GM23248 (cell line): ENCODE results near the gene RAB3IL1. TPM values are rescaled to one million over a fixed set of nuclear protein-coding genes. Genes with fewer than 3 reads are reported as not detected.

Experiments used
- DNase-seq: peaks from one replicate; pipeline ENCODE4 v3.0.0-alpha.2; 2015
- H2AFZ ChIP-seq: fragments of 200-600 bp; sonication (generic); 2 replicates; pipeline ENCODE4 v1.6.1; 2016; ENCODE audit warnings: antibody characterized with exemption
- H3F3A ChIP-seq: fragments of 200-600 bp; sonication (generic); 2 replicates; pipeline ENCODE4 v1.6.1; 2016; ENCODE audit warnings: mild to moderate bottlenecking, antibody characterized with exemption, mixed run types; ENCODE audit not compliant: insufficient read depth
- H3K27ac ChIP-seq: fragments of 200-600 bp; sonication (generic); 2 replicates; pipeline ENCODE4 v1.5.1; 2016; ENCODE audit warnings: mild to moderate bottlenecking
- H3K27me3 ChIP-seq: fragments of 200-600 bp; sonication (generic); replicated peaks from 2 replicates; pipeline ENCODE4 v1.6.1; 2016; ENCODE audit warnings: mild to moderate bottlenecking; ENCODE audit not compliant: insufficient read depth
- H3K36me3 ChIP-seq: fragments of 200-600 bp; sonication (generic); 2 replicates; pipeline ENCODE4 v1.6.1; 2016; ENCODE audit warnings: low read depth, mild to moderate bottlenecking
- H3K4me1 ChIP-seq: fragments of 200-600 bp; sonication (generic); 2 replicates; pipeline ENCODE4 v1.6.1; 2016; ENCODE audit warnings: mild to moderate bottlenecking; ENCODE audit not compliant: insufficient read depth
- H3K4me2 ChIP-seq: fragments of 200-600 bp; sonication (generic); one replicate; pipeline ENCODE4 v1.6.1; 2016; ENCODE audit warnings: mild to moderate bottlenecking; ENCODE audit not compliant: unreplicated experiment
- H3K4me3 ChIP-seq: fragments of 200-600 bp; sonication (generic); 2 replicates; pipeline ENCODE4 v1.5.1; 2016; ENCODE audit warnings: mild to moderate bottlenecking
- H3K79me2 ChIP-seq: fragments of 200-600 bp; sonication (generic); 2 replicates; pipeline ENCODE4 v1.6.1; 2016; ENCODE audit warnings: mild to moderate bottlenecking; ENCODE audit not compliant: insufficient read depth
- H3K9ac ChIP-seq: fragments of 200-600 bp; sonication (generic); 2 replicates; pipeline ENCODE4 v1.6.1; 2016; ENCODE audit warnings: mild to moderate bottlenecking
- H3K9me2 ChIP-seq: fragments of 200-600 bp; sonication (generic); 2 replicates; pipeline ENCODE4 v1.6.1; 2016; ENCODE audit warnings: mixed run types, mild to moderate bottlenecking, moderate library complexity; ENCODE audit not compliant: insufficient read depth
- H3K9me3 ChIP-seq: fragments of 200-600 bp; sonication (generic); one replicate; pipeline ENCODE4 v1.6.1; 2017; ENCODE audit warnings: low read depth
- H4K20me1 ChIP-seq: fragments of 200-600 bp; sonication (generic); 2 replicates; pipeline ENCODE4 v1.6.0; 2016; ENCODE audit not compliant: insufficient read depth
- EZH2 ChIP-seq: fragments of 200-600 bp; sonication (generic); IDR thresholded peaks from 2 replicates; pipeline ENCODE4 v1.6.1; 2018; ENCODE audit warnings: antibody characterized with exemption, mild to moderate bottlenecking; ENCODE audit not compliant: insufficient read depth, poor library complexity, severe bottlenecking
- EZH2phosphoT487 ChIP-seq: fragments of 200-600 bp; sonication (generic); IDR thresholded peaks from 2 replicates; pipeline ENCODE4 v1.6.1; 2018; ENCODE audit warnings: antibody characterized with exemption, moderate library complexity, mild to moderate bottlenecking, low read depth; ENCODE audit not compliant: insufficient read depth
- WGBS, 2 experiments: methylation state at CpG; one replicate each; pipeline ENCODE4 v1.1.6; 2015 to 2017; ENCODE audit warnings: low lambda C conversion rate in 2 of 2, low coverage in 1 of 2; ENCODE audit errors: missing lambda C conversion rate in 2 of 2; 5-methylcytosine and 5-hydroxymethylcytosine counted together
- in situ Hi-C: fragments of 300-500 bp; cut with MboI; formaldehyde crosslinking; loops from 2 replicates; pipeline ENCODE4 v1.15.0; 2020
- polyA plus RNA-seq: library from polyadenylated mRNA; unstranded; fragments of >200 nt; fragmentation: Nextera tagmentation; extraction: Ambion mirVana; gene quantifications from 2 replicates; pipeline ENCODE4 v1.2.1, GENCODE V29; 2016
- total RNA-seq: library from RNA; depleted of rRNA; stranded (reverse); fragments of >200 nt; shearing (Covaris generic); gene quantifications from 2 replicates; pipeline ENCODE4 v1.2.3, GENCODE V29; 2014

RAB3IL1 gene
- total and polyA plus RNA-seq, 2 experiments from 2014 or later: 3.3 to 6.6 TPM

GRCh38 chr11:61957021-61957770 is 39.8 kb upstream of the RAB3IL1 start:
- no peak overlapping the region for H3K27ac ChIP-seq
- no peak overlapping the region for H3K9ac ChIP-seq
- H3F3A ChIP-seq: peaks cover 30% of the 10 kb centered on the region
- no peak for DNase-seq
- no peaks in the 10 kb centered on the region for H3K27me3 ChIP-seq
- H3K4me2 ChIP-seq: no peak overlapping the region
- H3K4me1 ChIP-seq: peaks cover 18% of the 10 kb centered on the region
- no peaks in the 10 kb centered on the region for H3K79me2 ChIP-seq
- no peaks in the 10 kb centered on the region for H3K9me3 ChIP-seq
- 0 out of 2 replicates have a peak, but pooled peaks cover 4% of the 10 kb centered on the region for H3K36me3 ChIP-seq
- no peak for TF ChIP-seq EZH2phosphoT487
- no peak for TF ChIP-seq EZH2
- in situ Hi-C loops: no loop called here
- no peak overlapping the region for H3K4me3 ChIP-seq
- WGBS, 2 experiments: 95 to 96% methylated on average over 6 to 7 of the region's 7 CpGs
- H2AFZ ChIP-seq: no peak overlapping the region
- H4K20me1 ChIP-seq: no peaks in the 10 kb centered on the region
- H3K9me2 ChIP-seq: no peaks in the 10 kb centered on the region

GRCh38 chr11:61956191-61957020 is 39.0 kb upstream of the RAB3IL1 start:
- H3K36me3 ChIP-seq: 0 out of 2 replicates have a peak, but pooled peaks cover 4% of the 10 kb centered on the region
- WGBS, 2 experiments: 91 to 92% methylated on average over 19 to 20 of the region's 20 CpGs
- no peak overlapping the region for H3K27ac ChIP-seq
- H2AFZ ChIP-seq: no peak overlapping the region
- no peaks in the 10 kb centered on the region for H3K27me3 ChIP-seq
- H4K20me1 ChIP-seq: no peaks in the 10 kb centered on the region
- peaks cover 11% of the 10 kb centered on the region for H3K4me1 ChIP-seq
- no peak for DNase-seq
- peak overlapping the region; percentile 61 for H3K4me3 ChIP-seq
- in situ Hi-C loops: no loop called here
- H3K79me2 ChIP-seq: no peaks in the 10 kb centered on the region
- H3F3A ChIP-seq: peaks cover 22% of the 10 kb centered on the region
- H3K9ac ChIP-seq: no peak overlapping the region
- TF ChIP-seq EZH2: no peak
- no peak for TF ChIP-seq EZH2phosphoT487
- no peaks in the 10 kb centered on the region for H3K9me3 ChIP-seq
- no peaks in the 10 kb centered on the region for H3K9me2 ChIP-seq
- H3K4me2 ChIP-seq: peak overlapping the region; percentile 79

GRCh38 chr11:61955422-61956135 is 38.2 kb upstream of the RAB3IL1 start:
- peak; percentile 67 for DNase-seq
- in situ Hi-C loops: no loop called here
- Histone ChIP-seq H3F3A (peaks cover 14% of the 10 kb centered on the region), H3K4me1 (peaks cover 6% of the 10 kb centered on the region), H3K79me2 (no peaks in the 10 kb centered on the region), H3K4me3 (peak overlapping the region; percentile 61), H4K20me1 (no peaks in the 10 kb centered on the region), H3K27me3 (no peaks in the 10 kb centered on the region), H2AFZ (peak overlapping the region; percentile 80), H3K9me3 (no peaks in the 10 kb centered on the region), H3K9me2 (no peaks in the 10 kb centered on the region), H3K9ac (peak overlapping the region; percentile 82), H3K36me3 (0 out of 2 replicates have a peak, but pooled peaks cover 4% of the 10 kb centered on the region), H3K4me2 (peak overlapping the region; percentile 79), H3K27ac (peak overlapping the region; percentile 78)
- TF ChIP-seq EZH2phosphoT487: no peak
- no peak for TF ChIP-seq EZH2
- WGBS, 2 experiments: 4 to 10% methylated on average over 40 to 46 of the region's 56 CpGs

GRCh38 chr11:61954851-61955421 is 37.6 kb upstream of the RAB3IL1 start:
- TF ChIP-seq EZH2 (no peak), EZH2phosphoT487 (no peak)
- Histone ChIP-seq H3K4me3 (peak overlapping the region; percentile 61), H4K20me1 (no peaks in the 10 kb centered on the region), H3K79me2 (no peaks in the 10 kb centered on the region), H3K36me3 (0 out of 2 replicates have a peak, but pooled peaks cover 4% of the 10 kb centered on the region), H3K9me2 (no peaks in the 10 kb centered on the region), H3F3A (peaks cover 10% of the 10 kb centered on the region), H3K4me2 (peak overlapping the region; percentile 79), H2AFZ (peak overlapping the region; percentile 80), H3K9ac (peak overlapping the region; percentile 82), H3K4me1 (peaks cover 9% of the 10 kb centered on the region), H3K9me3 (no peaks in the 10 kb centered on the region), H3K27me3 (no peaks in the 10 kb centered on the region), H3K27ac (peak overlapping the region; percentile 78)
- in situ Hi-C loops: no loop called here
- peak; percentile 89 for DNase-seq
- 0 to 2% methylated on average over 19 to 21 of the region's 21 CpGs for WGBS, 2 experiments
